Activated CD4-positive, CD25-positive, alpha-beta regulatory T cell treated with anti-CD3 and anti-CD28 coated beads, Interleukin-2, amount 50 U/mL, for 24 hours (primary cell): ENCODE data around the gene SLC35D3.
"Not testable (repeated sequence)": the region's sequence is repeated elsewhere in the genome, so short reads cannot be mapped to it uniquely, and the experiment has no call there.

ENCODE experiments used
- ATAC-seq, 2 donors: fragments of 150-1000 bp; cut with Tn5 transposase; one replicate each; pipeline ENCODE4 v1.10.0; 2021; ENCODE audit warnings: mild to moderate bottlenecking in 1 of 2, moderate library complexity in 1 of 2

SLC35D3 gene

GRCh38 chr6:136923116-136923953, 1.2 kb downstream of the SLC35D3 start:
- ATAC-seq, result no peak

GRCh38 chr6:136923954-136924673, 2.0 kb downstream of the SLC35D3 start:
- no peak for ATAC-seq

GRCh38 chr6:136926383-136926782, 4.3 kb downstream of the SLC35D3 start:
- no peak for ATAC-seq

DNA sequence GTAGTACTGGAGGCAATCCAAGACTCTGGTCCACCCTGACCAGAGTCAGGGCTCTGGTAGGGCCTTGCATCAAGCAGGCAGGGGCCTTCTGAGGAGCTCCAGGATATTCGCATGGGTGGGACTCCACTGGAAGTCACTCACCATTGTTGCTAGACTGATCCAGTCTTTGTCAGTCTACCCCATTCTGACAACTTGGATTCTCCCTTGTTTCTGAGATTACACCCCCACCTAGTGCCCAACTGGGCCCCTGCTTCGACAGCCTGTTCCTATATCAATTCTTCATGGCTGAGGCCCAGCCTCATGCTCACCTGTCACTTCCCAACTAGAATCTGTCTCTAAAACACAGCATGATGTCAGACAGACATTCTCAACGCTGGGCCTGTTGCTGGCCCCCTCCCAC, 5.2 kb downstream of the SLC35D3 start:
- peak; percentile 29 to 54 for ATAC-seq

GRCh38 chr6:136930528-136930927, 8.4 kb downstream of the SLC35D3 start:
- no peak for ATAC-seq

GRCh38 chr6:136932599-136932998, 10.5 kb downstream of the SLC35D3 start:
- ATAC-seq, result no peak

DNA sequence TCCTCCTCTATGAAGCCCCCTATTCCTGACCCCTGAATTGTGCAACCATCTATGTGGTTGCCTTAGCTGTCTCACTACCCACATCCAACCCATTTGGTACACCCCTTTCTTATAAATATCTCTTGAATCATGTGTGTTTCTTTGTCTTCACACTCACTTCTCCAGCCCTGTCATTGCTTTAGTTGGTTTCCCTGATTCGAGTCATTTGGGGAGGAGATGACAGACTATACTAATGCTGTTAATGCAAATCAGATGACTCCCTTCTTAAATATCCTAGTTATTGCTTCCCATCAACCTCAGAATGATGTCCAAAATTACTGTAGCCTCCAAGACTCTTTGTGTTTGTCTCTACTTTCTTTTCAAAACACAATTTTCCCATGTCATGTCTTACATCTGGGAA, 23.0 kb downstream of the SLC35D3 start:
- ATAC-seq, result peak in 1 of 2 donors; percentile 24

GRCh38 chr6:136945711-136946121, 23.6 kb downstream of the SLC35D3 start:
- ATAC-seq, result peak in 1 of 2 donors; percentile 62

GRCh38 chr6:136947037-136947436, 24.9 kb downstream of the SLC35D3 start:
- ATAC-seq, result no peak

DNA sequence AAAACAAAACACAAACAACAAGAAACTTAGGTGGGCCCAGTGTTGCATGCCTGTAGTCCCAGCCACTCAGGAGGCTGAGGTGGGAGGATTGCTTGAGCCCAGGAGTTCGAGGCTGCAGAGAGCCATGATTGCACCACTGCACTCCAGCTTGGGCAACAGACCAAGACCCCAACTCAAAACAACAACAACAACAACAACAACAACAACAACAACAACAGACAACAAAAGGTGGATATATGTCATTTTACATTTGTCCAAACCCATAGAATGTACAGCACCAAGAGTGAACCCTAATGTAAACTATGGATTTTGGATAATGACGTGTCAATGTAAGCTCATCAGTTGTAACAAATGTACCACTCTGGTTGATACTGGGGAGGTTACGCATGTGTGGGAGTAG, 27.9 kb downstream of the SLC35D3 start:
- not testable (repeated sequence) for ATAC-seq

DNA sequence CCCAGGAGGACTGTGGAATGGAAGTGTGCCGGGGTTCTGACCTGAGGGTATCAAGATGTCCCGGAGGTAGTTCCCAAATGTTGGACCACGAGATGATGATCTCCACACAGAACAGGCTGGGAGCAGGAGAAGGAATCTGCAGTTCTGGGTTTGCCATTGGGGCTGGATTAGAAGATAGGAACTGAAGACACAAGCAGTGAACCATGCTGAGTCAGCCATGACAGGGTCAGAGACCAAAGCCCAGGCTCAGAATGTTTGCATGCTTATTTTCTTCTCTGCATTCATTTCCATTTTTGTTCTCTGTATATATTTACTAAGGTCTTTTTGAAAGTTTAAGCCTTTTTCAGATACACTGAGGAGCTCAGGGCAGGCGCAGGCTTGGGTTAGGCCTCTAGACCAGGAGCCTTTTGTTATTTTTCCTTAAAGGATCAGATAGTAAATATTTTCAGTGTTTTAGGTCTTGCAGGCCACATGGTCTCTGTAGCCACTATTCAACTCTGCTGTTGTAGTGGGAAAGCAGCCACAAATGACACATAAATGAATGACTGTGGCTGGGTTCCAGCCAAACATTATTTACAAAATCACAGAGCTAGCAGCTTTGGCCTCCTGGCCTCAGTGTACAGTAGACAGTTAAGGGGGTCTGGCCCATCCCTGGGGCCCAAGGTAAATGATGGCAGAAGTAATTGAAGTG, 28.5 kb downstream of the SLC35D3 start:
- no peak for ATAC-seq

DNA sequence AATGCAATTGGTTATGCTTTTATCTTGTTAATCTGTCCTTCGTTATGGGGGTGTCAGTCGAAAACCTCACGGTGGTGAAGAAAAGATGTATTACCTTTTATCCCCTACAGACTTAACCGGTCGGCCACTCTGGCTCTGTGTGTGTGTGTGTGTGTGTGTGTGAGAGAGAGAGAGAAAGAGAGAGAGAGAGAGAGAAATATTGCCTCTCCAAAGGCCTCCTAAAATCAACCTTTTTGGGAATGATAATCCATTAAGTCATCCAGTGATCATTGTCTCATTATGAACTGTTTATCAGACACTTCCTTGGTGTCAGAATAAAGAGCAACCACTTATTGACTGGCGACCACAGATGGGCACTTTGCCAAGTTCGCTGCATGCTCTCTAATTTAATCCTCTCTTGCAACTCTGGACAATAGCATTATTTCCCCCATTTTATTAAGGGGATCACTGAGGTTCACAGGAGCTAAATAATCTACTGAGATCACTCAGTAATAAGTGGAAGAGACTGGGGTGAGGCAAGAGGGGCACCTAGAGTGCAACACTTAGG, 30.7 kb downstream of the SLC35D3 start:
- ATAC-seq, result no peak

- no peak for ATAC-seq
These were observed 33.0 kb downstream of the SLC35D3 start for GRCh38 chr6:136955123-136955522.

DNA sequence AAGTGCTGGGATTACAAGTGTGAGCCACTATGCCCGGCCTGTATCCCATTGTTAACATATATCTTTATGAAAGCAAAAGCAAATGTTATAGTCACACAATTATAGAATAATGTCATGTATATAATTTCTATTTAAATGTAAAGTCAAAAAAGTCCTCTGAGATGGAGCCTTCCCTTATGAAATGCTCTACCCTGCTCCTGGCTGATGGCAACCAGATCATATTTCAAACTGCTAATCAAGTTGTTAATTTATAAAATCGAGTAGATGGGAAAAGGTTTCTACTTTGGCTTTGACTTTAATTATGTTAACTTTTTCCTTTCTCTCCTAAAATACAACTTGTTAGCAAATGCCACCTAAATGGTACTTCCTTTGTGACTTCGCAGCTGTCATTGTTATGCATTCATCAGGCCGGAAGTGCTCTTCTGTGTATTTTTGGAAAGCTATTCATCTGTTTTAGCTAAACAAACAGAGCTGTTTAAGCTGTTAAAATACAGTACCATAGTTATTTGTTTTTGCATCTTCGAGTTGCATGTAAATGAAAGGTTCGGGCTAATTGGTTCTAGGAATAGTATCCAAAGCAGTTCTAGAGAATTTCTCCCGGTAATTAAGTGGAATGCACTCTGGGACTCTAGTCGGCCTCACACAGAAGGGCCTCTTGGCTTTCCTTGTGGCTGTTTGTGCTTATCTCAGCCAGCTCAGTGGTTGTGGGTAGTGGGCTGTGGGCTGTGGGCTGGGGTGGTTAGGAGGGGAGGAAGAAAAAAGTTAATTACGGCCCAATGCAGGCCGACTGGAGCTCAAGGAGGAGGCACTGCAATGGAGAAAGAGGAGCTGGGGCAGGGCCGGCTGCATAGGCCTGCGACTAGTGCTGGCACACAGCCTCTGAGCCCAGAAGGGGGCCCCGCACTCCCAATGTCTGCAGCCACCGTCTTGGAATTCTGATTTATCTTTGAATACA, 34.8 kb downstream of the SLC35D3 start:
- ATAC-seq, result no peak

GRCh38 chr6:136958168-136958567, 36.1 kb downstream of the SLC35D3 start:
- ATAC-seq, result no peak

GRCh38 chr6:136959471-136959891, 37.4 kb downstream of the SLC35D3 start:
- ATAC-seq, result no peak

GRCh38 chr6:136959935-136960334, 37.8 kb downstream of the SLC35D3 start:
- ATAC-seq, result not testable (repeated sequence)

GRCh38 chr6:136960781-136961180, 38.7 kb downstream of the SLC35D3 start:
- ATAC-seq, result no peak

DNA sequence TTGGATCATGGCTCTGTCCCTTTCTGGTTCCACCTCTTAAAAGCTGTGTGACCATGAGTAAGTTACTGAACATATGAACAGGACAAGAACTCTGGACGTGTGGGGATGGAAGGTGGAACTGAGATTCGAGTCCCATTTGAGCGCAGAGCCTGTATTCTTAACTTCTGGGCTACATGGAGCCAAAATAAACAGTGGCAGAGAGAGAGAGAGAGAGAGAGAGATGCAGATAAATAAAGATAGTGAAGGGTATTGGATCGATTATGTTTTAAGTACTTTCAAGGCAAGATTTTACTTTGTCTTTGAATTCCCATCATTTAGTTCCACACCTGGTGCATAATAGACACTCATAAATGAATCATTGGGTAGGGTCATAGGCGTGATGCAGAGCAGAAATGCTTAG, 39.7 kb downstream of the SLC35D3 start:
- no peak for ATAC-seq

GRCh38 chr6:136962661-136963060, 40.6 kb downstream of the SLC35D3 start:
- ATAC-seq, result no peak

- no peak for ATAC-seq
These were observed 41.2 kb downstream of the SLC35D3 start for GRCh38 chr6:136963259-136963658.

DNA sequence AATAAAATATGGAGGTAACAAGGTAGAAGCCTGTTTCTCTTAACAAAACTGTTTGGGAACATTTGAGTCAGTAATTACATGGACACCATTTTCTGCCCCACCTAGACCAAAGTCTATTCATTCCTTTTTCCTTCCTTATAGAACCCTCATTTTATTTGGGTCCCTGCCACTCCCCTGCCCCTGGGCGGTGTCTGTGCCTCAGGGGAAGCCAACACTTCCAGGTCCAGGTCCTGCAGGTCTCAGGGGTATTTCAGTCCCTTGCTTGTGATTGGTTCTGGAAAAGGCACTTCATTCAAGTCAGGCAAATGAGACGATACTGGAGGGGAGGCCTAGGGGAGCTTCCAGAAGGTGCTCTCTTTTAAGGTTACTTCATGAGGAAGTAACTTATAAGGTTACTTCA, 42.3 kb downstream of the SLC35D3 start:
- ATAC-seq, result no peak
